B cell (primary cell): ENCODE data around the gene PRR20B.

Experiments
- CTCF ChIP-seq: fragments of 200-600 bp; IDR thresholded peaks from one replicate; pipeline ENCODE4 v1.8.0; 2022; ENCODE audit warnings: antibody characterized with exemption, mild to moderate bottlenecking
- EZH2 ChIP-seq: IDR thresholded peaks from 2 replicates; pipeline ENCODE4 v1.6.1; 2012; ENCODE audit warnings: borderline replicate concordance, low read depth, mild to moderate bottlenecking, moderate library complexity, low read length; ENCODE audit not compliant: insufficient read depth, poor library complexity, severe bottlenecking

DNA sequence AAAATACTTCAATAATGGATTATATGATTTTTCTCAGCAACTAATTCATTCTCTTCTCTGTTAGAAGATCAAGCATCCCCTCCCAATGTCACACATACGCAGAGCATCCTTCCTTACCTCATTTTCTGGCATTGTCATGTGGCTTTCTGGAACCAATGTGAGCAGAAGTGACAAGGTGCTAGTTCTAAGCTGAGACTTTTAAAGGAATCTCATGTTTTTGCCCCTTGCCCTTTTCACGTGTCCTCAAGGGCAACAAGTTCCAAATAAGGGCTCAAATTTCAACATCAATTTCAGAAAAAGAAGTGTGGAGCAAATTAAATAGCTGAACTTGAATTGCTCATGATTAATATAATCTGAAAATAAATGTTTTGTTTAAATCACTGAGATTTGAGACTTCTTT, 11.2 kb upstream of the PRR20B start:
- no peak for TF ChIP-seq CTCF
- no peak for TF ChIP-seq EZH2
